ENCODE data around the gene NEXN. TPM values are rescaled to one million over a fixed set of nuclear protein-coding genes. Genes with fewer than 3 reads are reported as not detected.

The NEXN gene
- total RNA-seq, 1 donor from 2014 or later = 0.73 TPM

GRCh38 chr1:77956464-77956863, 68.0 kb downstream of the NEXN start:
- intact Hi-C loops (cut with micrococcal nuclease) = no loop called here
- CTCF ChIA-PET = no interaction called here
- H3K36me3 Mint-ChIP-seq (ENCODE audit: low read depth) = peaks cover 83% of the 10 kb centered on the region

GRCh38 chr1:77958391-77958790, 70.0 kb downstream of the NEXN start:
- Mint-ChIP-seq H3K27me3 (no peaks in the 10 kb centered on the region), H3K4me1 (no peaks in the 10 kb centered on the region), H3K9me3 (no peaks in the 10 kb centered on the region), H3K27ac (no peak overlapping the region), H3K4me3 (no peak overlapping the region), H3K36me3 (ENCODE audit: low read depth) (peaks cover 87% of the 10 kb centered on the region)
- DNase-seq (no peak), ATAC-seq (ENCODE audit: low read depth) (no peak)
- no peak for TF ChIP-seq CTCF (IDR thresholded peaks at IDR 0.05)
- ChIA-PET POLR2A (no interaction called here), CTCF (no interaction called here)
- intact Hi-C loops (cut with micrococcal nuclease) = no loop called here

More at GRCh38 chr1:77956464-77956863, 68.0 kb downstream of the NEXN start:
- POLR2A ChIA-PET = interaction anchor here (1.2 kb wide), 1 partner anchor 22 kb away, joined by 4 read pairs; no protein-coding TSS in a partner anchor
- no peaks in the 10 kb centered on the region for H3K9me3 Mint-ChIP-seq
- no peak overlapping the region for H3K4me3 Mint-ChIP-seq
- no peak for DNase-seq
- no peaks in the 10 kb centered on the region for H3K27me3 Mint-ChIP-seq
- H3K4me1 Mint-ChIP-seq = peaks cover 9% of the 10 kb centered on the region
- TF ChIP-seq CTCF (IDR thresholded peaks at IDR 0.05) = no peak
- ATAC-seq (ENCODE audit: low read depth) = no peak
- H3K27ac Mint-ChIP-seq = no peak overlapping the region

DNA sequence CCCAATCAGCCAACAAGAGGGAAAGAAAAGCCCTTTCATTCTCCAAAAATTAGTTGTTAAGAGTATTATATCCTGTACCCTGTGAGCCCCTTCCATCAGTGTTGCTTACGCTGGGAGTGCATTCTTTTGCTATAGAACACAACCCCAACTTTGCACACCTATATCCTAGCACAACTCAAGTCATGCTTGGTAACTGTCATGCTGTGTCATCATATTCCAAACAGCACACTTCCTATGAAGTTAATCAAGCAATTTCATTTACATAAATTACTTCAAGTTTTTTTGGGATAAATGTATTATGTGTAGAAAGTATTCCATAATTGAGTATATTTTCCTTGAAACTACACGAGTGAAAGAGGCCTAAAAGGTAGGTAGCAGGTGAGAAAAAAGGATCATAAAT, 70.4 kb downstream of the NEXN start:
- no peaks in the 10 kb centered on the region for H3K4me1 Mint-ChIP-seq
- TF ChIP-seq CTCF (IDR thresholded peaks at IDR 0.05) = no peak
- no peaks in the 10 kb centered on the region for H3K27me3 Mint-ChIP-seq
- H3K9me3 Mint-ChIP-seq = no peaks in the 10 kb centered on the region
- ChIA-PET CTCF (no interaction called here), POLR2A (no interaction called here)
- no peak overlapping the region for H3K4me3 Mint-ChIP-seq
- no peak for DNase-seq
- intact Hi-C loops (cut with micrococcal nuclease) = no loop called here
- no peak overlapping the region for H3K27ac Mint-ChIP-seq
- no peak for ATAC-seq (ENCODE audit: low read depth)
- H3K36me3 Mint-ChIP-seq (ENCODE audit: low read depth) = peaks cover 88% of the 10 kb centered on the region

DNA sequence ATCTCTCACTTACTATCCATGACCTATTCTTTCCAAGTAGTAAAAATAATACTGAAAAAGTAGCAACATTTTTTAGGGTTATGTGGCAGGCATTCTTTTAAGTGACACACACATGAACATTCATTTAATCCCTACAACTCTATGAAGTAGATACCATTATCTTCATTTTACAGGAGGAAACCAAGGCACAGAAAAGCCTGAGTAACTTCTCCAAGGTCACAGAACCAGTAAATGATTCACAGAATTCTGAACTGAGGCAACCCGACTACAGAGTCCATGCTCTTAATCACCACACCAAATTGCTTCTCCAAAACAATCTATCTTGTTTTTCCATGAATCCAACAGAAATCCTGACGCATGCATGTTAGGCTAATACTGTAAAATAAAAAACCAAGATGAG, 73.0 kb downstream of the NEXN start:
- intact Hi-C loops (cut with micrococcal nuclease) = no loop called here
- H3K36me3 Mint-ChIP-seq (ENCODE audit: low read depth) = peaks cover 89% of the 10 kb centered on the region
- ChIA-PET POLR2A (no interaction called here), CTCF (no interaction called here)
- H3K27me3 Mint-ChIP-seq = no peaks in the 10 kb centered on the region
- H3K9me3 Mint-ChIP-seq = no peaks in the 10 kb centered on the region
- H3K4me3 Mint-ChIP-seq = no peak overlapping the region
- DNase-seq = no peak
- no peaks in the 10 kb centered on the region for H3K4me1 Mint-ChIP-seq
- no peak for ATAC-seq (ENCODE audit: low read depth)
- no peak overlapping the region for H3K27ac Mint-ChIP-seq
- TF ChIP-seq CTCF (IDR thresholded peaks at IDR 0.05) = no peak

- DNase-seq = no peak
- TF ChIP-seq CTCF (IDR thresholded peaks at IDR 0.05) = no peak
- H3K27ac Mint-ChIP-seq = no peak overlapping the region
- H3K4me1 Mint-ChIP-seq = peaks cover 23% of the 10 kb centered on the region
- intact Hi-C loops (cut with micrococcal nuclease) = loop anchor here (2.0 kb wide), 1 partner anchor 13 kb away; no protein-coding TSS in a partner anchor
- no peak overlapping the region for H3K4me3 Mint-ChIP-seq
- no peaks in the 10 kb centered on the region for H3K27me3 Mint-ChIP-seq
- ChIA-PET CTCF (no interaction called here), POLR2A (interaction anchor here (1.8 kb wide), 1 partner anchor 12 kb away, joined by 8 read pairs; the partner anchor contains the start of gene FUBP1)
- no peak for ATAC-seq (ENCODE audit: low read depth)
- H3K9me3 Mint-ChIP-seq = no peaks in the 10 kb centered on the region
- H3K36me3 Mint-ChIP-seq (ENCODE audit: low read depth) = peaks cover 86% of the 10 kb centered on the region
Observed at GRCh38 chr1:77966291-77966690, 77.9 kb downstream of the NEXN start.
